Sciatic nerve (tissue), 2 donors: ENCODE data around the gene FARP2. TPM values are rescaled to one million over a fixed set of nuclear protein-coding genes. Genes with fewer than 3 reads are reported as not detected.
"Not testable (repeated sequence)": the region's sequence is repeated elsewhere in the genome, so short reads cannot be mapped to it uniquely, and the experiment has no call there.

Experiments
- ATAC-seq: fragments of 200-7000 bp; cut with Tn5 transposase; one replicate; pipeline ENCODE4 v1.9.1; 2020; ENCODE audit warnings: mild to moderate bottlenecking, moderate library complexity
- DNase-seq: peaks from one replicate; pipeline ENCODE4 v3.0.0-alpha.2; 2020; ENCODE audit warnings: low spot score
- intact Hi-C: fragments of 100-400 bp; cut with DNase I; formaldehyde crosslinking; loops from one replicate; pipeline ENCODE4 v1.14.2; 2022
- total RNA-seq: library from RNA; stranded (reverse); fragmentation: NEBNext Ultra II Directional; extraction: Animal tissue kit (Norgen Biotek cat#: 25700); gene quantifications from one replicate; pipeline ENCODE4 v1.2.1, GENCODE V29; 2021
- donor health status: DM: no; HTN: no; CAD: no.
- donor health status: DM: no; HTN: no; CAD: no.

FARP2 gene, protein sequence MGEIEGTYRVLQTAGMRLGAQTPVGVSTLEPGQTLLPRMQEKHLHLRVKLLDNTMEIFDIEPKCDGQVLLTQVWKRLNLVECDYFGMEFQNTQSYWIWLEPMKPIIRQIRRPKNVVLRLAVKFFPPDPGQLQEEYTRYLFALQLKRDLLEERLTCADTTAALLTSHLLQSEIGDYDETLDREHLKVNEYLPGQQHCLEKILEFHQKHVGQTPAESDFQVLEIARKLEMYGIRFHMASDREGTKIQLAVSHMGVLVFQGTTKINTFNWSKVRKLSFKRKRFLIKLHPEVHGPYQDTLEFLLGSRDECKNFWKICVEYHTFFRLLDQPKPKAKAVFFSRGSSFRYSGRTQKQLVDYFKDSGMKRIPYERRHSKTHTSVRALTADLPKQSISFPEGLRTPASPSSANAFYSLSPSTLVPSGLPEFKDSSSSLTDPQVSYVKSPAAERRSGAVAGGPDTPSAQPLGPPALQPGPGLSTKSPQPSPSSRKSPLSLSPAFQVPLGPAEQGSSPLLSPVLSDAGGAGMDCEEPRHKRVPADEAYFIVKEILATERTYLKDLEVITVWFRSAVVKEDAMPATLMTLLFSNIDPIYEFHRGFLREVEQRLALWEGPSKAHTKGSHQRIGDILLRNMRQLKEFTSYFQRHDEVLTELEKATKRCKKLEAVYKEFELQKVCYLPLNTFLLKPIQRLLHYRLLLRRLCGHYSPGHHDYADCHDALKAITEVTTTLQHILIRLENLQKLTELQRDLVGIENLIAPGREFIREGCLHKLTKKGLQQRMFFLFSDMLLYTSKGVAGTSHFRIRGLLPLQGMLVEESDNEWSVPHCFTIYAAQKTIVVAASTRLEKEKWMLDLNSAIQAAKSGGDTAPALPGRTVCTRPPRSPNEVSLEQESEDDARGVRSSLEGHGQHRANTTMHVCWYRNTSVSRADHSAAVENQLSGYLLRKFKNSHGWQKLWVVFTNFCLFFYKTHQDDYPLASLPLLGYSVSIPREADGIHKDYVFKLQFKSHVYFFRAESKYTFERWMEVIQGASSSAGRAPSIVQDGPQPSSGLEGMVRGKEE
- total RNA-seq = 69.7 TPM

DNA sequence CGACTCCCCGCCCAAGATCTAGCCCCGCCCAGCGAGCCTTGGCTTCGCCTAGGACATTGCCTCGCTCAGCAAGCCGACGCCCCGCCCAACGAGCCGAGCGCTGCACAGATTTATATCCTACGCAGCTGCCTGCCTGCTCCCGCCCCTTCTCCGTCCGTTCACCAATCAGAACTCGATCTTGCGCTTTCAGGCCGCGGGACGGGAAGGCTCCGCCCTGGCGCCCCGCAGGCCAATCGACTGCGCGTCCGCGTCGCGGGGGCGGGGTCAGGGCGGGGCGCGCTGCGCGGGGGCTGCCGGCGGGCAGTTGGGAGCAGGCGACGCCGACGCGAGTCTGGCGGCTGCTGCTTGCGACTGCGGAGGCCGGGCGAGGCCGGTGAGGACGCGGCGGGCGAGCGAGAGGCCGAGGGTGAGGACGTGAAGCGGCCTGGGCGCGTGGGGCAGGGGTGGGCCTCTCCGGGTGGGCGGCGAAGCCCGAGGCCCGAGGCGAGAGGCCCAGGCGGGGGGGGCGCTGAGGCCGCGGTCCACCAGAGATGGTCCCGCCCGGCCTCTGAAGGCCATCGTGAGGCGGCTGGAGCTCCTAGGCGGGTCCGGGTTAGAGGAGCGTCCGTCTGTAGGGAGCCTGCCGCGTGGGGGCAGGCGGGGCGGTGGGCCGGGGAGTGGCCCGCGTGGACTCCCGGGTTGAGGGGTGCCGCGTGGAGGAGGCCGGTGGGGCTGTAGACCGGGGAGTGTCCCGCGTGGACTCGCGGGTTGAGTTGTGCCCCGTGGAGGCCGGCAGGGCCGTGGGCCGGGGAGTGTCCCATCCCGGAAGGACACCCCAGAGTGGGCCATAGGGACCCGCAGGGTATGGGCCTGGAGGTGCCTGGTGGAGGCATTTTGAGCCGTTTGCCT, at the start of gene FARP2:
TSS of gene FARP2 (plus strand) at position 303 of the 888 bp plus-strand sequence. CDS start 16,823 bp downstream, outside the sequence.
- ATAC-seq = peak; percentile 95
- peak; percentile 100 for DNase-seq
- intact Hi-C loops = no loop called here

DNA sequence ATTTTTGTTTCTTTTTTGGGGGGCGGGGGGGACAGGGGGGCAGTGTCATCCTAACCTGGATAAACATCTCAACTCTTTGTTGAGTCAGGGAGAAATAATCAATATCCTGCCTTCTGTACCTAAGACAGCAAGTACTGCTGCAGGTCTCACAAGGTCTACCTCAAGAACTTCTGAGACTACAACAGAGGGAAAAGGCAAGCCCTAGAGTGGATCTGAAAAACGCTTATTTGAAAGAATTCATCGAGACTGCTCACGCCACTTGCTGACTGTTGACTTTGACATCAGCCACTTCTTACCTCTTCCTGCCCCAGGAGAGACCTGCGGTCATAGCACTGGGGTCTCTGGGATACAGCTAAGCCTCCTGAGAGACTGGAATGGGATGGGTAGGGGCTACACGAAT, 49.0 kb upstream of the FARP2 start:
- no peak for DNase-seq
- no peak for ATAC-seq
- intact Hi-C loops = no loop called here

DNA sequence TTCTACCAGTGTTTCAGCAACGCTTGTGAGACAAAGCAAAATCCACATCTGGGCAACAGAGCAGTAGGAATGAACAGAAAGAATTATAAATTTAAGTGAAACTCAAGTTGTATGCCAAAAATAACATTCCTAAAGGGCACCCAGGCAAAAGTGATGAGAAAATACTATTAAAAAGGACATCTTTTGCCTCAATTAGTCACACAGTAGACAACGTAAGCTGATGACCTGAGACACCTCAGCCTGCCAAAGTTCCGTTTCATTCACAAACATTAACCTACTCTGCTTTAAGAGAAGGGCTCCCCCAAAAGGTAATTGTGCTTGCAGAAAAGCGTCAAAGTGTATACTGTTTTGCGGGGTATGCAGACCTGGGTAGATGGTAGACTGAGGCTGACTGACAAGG, 47.8 kb upstream of the FARP2 start:
- DNase-seq (no peak), ATAC-seq (no peak)
- intact Hi-C loops = no loop called here

DNA sequence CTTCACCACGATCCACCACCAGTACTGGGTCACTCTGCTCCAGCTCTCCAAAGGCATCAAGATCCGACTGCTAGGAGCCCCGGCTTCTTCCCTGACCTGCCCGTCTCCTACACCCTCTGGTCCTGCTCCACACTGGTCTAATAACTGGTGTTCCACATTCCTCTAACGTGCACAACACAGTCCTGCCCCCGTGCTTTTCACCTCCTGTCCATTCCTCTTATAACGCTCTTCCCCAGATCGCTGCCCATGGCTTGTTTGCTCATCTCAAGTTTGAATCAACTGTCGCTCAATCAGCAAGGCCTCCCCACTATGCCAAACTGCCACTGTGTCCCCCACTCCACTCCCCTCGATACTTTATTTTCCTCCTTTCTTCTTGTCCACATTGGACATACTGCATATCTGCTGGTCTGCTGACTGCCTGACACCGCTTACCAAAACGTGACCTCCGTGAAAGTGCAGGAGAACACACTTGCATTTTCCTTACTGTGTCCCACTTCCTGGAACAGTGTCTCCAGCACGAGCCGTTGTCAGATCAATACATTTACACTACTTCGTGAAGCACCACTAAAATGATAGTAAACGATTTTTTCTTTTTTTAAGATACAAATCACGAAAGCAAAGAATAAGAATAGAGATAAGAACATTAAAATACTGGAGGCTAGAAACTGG, 47.1 kb upstream of the FARP2 start:
- intact Hi-C loops = no loop called here
- ATAC-seq (no peak), DNase-seq (no peak)

DNA sequence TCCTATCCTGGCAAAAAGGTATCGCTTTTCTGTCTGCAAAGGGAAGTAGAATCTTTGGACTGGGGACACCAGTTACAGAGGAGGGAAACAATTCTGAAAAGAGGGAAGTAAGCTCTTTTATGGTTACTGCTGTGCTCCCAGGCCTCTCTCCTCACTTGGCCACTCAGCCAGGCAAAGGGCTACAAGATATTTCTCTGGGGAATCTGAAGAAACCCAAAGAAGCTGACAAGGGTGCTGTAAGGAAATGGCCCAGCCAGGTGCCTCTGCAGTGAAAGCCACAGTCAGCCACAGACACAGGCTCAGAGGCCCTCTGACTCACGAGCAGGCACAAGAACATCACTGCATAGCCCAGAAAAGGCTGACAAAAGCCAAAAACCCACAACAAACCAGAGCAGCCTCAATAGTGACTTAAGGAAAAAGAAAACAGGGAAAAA, 46.4 kb upstream of the FARP2 start:
- intact Hi-C loops = no loop called here
- ATAC-seq = peak; percentile 14
- no peak for DNase-seq

DNA sequence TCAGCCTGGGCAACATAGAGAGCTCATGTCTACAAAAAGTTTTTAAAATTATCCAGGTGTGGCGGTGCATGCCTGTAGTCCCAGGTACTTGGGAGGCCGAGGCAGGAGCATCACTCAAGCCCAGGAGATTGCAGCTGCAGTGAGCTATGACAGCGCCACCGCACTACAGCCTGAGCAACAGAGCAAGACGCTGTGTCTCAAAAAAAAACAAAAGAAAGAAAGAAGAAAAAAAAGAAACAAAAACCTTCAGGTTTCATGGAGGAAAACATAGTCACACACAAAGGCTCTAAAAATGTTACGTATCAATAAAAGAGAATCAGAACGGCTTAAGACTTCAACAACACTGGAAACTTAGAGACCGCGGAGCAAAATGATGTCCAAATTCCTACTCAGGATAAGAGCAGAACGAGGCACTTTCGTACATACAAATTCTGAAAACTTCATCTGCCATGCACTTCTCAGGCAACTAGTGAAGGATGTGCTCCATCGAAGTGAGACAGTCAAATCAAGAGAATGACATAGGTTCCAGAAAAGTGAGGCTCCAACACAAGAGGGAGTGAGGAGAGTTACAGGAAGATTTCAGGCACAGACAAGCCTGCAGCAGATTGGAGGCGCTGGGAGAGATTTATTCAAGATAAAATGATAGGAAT, 45.0 kb upstream of the FARP2 start:
- DNase-seq = no peak
- intact Hi-C loops = no loop called here
- no peak for ATAC-seq

DNA sequence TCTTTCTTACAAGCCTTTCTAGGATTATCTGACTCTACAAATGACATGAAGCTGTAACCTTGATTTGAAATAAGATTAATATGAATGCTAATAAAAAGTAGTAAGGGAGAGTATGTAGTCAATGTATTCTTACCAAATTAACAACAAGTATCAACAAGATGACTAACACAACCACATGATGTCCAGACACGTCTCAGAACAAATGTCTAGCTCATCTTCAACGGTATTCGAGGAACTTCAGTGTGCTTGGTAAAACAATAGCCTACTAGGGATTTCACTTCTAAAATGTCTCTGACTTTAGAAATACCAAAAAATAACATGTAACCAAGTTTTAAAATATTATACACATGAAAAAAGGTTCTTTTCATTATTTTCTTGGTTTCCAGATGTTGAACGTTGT, 44.0 kb upstream of the FARP2 start:
- DNase-seq (no peak), ATAC-seq (no peak)
- intact Hi-C loops = no loop called here

DNA sequence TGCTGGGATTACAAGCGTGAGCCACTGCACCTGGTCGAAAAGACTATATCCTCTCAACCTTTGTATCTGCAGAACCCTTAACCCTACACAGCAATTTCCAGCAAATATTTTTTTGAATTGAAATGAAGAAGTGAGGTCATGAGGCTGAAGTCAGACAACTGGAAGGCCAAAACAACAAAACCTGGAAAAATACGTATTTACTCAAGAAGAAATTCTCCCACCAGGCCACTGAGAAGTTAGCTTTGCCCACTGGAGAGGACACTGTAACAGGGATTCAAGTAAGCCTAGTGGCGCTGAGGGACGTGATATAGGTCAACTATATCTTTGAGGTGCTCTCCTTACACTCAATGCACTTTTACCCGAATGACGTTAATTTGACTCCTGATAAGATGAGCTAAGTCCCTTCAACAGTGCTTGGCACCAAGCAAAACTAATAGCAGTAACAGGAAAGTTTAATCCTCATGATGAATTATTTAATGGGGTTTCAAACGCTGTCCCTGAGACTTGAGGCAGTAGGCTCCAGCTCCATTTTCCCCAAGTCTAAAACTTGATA, 42.5 kb upstream of the FARP2 start:
- ATAC-seq = no peak
- intact Hi-C loops = no loop called here

DNA sequence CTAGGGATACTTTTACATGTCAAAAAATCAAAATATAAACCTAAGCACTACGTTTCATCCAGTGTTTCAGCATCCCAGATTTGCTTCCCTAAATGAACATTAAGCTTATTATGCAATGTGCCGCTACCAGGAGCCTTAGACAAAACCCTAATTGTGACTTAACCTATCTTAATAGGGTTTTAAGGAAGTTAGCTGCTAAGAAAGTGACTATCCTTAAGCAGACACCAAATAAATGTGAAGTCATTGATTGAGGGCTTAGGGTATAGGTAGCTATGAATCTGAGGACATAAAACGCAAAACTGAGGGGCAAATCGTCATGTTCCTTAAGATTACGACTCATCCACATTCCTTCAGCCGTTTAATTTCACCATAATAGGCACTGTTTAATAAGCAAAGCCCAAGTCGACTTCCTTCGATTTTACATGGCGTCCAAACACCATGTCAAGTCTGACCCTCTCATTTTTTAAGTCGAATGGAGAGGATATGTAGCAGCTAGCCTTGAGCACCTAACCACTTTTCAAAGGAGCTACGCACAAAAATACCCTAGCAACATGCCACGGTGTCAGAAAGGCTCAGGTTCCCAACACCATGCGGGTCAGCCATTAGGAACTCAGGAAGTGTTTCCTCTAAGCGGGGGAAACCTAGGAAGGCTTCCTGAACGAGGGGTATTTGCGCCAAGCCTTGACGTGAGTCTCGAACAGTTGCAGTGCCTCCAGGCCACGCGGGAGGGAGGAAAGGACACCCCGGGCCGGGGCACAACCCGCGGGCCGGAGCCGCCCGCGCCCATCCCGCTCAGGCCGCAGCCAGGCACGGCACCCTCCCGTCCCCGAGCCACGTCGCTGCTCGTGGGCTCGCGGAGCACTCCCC, 41.6 kb upstream of the FARP2 start:
- no peak for DNase-seq
- no peak for ATAC-seq
- intact Hi-C loops = no loop called here

More for the DNA sequence above, 42.5 kb upstream of the FARP2 start:
- DNase-seq = no peak

DNA sequence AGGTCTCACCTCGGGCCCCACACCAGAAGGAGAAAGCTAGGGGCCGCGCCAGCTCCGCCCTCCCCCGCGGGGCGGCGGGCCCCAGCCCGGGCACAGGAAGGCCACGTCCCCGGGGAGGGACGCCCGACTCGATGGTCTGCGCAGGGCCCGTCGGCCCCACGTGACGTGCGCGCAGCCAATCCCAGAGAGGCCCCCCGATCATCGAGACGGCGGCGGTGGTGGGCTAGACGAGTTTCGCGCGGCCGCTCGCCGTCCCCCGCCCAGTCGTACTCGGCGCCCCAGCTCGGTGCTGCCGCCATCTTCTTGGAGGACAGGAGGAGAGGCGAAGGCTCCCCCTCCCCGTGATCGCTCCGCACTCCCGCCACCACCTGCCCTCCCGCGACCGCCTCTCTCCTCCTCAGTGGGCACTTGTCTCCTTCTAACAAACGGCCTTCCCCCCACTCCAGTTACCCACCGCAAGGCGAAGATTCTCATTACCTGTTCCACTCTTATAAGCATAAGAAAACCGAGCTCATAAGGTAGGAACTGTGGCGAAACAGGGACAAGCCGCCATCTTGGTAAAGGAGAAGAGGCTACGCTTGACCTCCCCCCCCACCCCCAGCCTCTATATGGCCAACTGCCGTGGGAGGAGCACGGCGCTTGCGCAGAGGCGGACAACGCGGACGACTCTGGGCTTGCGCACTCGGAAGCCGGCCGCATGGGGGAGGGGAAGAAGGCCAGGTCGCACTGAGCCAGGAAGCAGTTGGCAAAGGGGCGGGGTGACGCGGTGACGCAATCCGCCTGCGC, 40.8 kb upstream of the FARP2 start, which contains the start of gene HDLBP:
TSS of gene HDLBP (minus strand) at position 580 of the 786 bp plus-strand sequence. CDS start 48,803 bp downstream, outside the sequence.
- DNase-seq (peak; percentile 100), ATAC-seq (peak; percentile 97)
- intact Hi-C loops = no loop called here

DNA sequence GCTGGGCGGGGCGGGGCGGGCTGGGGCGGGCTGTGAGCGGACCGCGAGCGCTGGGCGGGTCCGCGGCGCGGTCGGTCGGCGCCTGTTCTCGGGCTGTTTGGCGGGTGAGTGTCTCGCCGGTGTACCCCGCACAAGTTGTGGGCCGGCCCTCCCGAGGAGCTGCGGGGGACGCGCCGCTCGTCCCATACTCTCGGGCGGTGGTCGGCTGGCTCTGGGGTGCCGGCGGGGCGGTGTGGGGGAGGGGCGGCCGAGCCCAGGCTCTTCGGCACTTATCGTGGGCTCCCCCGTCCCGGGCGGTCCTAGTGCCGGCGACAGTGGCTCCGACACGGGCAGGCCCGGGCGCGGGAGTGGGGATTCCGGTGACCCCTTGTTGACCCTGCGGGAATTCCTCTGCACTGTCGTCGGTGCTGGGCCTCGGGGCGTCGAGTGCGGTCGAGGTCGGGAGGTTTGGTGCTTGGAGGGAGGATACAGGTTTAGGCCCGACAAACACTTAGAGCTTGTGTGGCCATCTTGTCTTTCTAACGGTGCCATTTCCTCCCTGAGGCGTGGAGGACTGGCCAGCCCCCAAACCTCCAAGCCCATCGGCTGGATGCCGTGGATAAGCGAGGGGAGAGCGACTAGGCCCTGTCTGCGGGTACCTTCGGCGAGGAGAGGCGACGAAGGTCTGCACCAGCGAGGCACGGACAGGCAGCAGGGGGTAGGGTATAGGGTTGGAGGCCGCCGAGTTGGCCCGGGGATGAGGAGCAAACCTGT, 40.0 kb upstream of the FARP2 start, which contains the start of gene SEPTIN2:
TSS of gene SEPTIN2 (plus strand) at position 47 of the 753 bp plus-strand sequence. CDS start 8,308 bp downstream, outside the sequence.
- intact Hi-C loops = no loop called here
- ATAC-seq = peak; percentile 53
- no peak for DNase-seq

DNA sequence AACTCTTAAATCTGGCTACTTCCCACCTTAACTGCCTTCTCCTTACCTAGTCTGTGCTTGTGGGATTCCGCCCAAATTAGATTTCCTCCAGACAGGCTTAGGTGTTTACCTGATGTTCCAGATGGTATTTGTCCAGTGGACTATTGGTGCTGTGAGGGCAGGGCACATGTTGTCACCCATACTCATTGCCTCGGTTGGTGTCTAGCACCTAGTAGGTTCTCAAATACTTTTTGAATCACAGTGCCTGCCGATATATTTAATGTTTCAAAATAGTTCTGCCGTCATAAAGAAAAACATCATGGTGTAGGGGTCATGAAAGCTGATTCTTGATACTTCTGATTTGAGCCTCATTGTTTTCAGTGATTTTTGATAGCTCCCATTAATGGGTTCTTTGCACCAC, 39.3 kb upstream of the FARP2 start:
- no peak for DNase-seq
- ATAC-seq = no peak
- intact Hi-C loops = no loop called here

DNA sequence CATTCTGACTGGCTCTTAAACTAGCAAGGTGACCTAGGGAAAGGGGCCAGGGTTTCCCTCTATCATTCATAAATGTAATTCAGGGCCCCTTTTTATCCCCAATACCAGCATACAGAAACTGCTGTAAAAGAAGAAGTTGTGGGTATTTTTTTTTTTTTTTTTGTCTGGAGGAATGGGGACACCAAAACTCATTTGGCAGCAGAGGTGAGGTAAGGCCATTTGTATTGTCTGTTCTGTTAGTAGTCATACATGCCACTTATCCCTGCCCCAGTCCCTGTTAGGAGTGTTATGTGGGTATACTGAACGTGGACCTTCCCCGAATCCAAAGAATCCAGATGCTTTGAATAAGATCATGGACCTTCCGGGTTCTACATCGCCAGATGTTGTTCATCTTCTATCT, 38.7 kb upstream of the FARP2 start:
- intact Hi-C loops = no loop called here
- ATAC-seq (no peak), DNase-seq (no peak)

DNA sequence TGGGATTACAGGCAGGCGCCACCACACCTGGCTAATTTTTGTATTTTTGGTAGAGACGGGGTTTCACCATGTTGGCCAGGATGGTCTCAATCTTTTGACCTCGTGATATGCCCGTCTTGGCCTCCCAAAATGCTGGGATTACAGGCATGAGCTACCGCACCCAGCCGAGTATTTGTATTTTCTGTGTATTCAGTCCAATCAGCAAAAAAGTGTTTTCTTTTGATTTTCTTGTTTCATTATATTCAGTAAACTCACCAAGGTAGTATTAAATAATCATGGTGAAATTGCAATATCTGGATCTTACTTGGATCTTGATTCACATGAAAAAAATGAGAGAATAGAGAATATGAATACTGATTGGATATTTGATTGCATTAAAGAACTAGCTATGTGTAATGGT, 37.3 kb upstream of the FARP2 start:
- DNase-seq, intact Hi-C loops, ATAC-seq: not testable (repeated sequence)

DNA sequence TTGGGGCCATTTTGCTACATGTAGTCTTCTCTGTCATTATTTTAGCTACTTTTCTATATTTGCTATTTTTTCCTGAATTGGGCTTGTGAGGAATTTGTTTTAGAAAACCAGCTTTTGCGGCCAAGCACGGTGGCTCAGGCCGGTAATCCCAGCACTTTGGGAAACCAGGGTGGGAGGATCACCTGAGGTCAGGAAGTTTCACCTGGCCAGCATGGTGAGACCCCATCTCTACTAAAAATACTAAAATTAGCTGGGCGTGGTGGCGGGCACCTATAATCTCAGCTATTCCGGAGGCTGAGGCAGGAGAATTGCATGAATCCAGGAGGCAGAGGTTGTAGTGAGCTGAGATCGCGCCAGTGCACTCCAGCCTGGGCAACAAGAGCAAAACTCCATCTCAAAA, 35.7 kb upstream of the FARP2 start:
- intact Hi-C loops = no loop called here
- no peak for ATAC-seq
- DNase-seq = no peak
